Measurements from ENCODE around the gene PRPF39.

DNA sequence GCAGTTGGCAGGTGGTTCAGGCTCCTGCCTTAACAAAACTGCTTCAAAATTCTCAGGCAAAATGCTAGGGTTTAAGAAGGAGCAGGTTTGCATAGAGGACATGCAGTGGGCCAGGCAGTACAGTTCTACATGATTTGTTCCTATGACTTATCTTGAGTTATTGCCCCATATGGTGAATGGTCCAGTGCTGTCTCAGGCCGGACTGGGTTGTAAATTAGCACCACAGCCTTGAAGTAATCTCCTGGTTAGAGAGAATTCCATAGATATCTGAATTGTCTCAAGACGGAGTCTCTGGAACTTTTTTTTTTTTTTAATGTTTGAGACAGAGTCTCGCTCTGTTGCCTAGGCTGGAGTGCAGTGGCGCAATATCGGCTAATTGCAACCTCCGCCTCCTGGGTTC lies 11.8 kb upstream of the PRPF39 start:
- no peak for TF ChIP-seq ZSCAN20 (CRISPR knock-in tag; IDR thresholded peaks at IDR 0.05)
- no peak for TF ChIP-seq EP300 (IDR thresholded peaks at IDR 0.05)
- TF ChIP-seq, protein P1, sequence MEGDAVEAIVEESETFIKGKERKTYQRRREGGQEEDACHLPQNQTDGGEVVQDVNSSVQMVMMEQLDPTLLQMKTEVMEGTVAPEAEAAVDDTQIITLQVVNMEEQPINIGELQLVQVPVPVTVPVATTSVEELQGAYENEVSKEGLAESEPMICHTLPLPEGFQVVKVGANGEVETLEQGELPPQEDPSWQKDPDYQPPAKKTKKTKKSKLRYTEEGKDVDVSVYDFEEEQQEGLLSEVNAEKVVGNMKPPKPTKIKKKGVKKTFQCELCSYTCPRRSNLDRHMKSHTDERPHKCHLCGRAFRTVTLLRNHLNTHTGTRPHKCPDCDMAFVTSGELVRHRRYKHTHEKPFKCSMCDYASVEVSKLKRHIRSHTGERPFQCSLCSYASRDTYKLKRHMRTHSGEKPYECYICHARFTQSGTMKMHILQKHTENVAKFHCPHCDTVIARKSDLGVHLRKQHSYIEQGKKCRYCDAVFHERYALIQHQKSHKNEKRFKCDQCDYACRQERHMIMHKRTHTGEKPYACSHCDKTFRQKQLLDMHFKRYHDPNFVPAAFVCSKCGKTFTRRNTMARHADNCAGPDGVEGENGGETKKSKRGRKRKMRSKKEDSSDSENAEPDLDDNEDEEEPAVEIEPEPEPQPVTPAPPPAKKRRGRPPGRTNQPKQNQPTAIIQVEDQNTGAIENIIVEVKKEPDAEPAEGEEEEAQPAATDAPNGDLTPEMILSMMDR (IDR thresholded peaks at IDR 0.05), result no peak
- no peak for TF ChIP-seq POLR2A (IDR thresholded peaks at IDR 0.05; ENCODE audit: low read length)
- TF ChIP-seq JUNB (IDR thresholded peaks at IDR 0.05), result no peak
- no peak for TF ChIP-seq ZFP36 (IDR thresholded peaks at IDR 0.05; ENCODE audit: borderline replicate concordance, partially characterized antibody)
- no peak for TF ChIP-seq SMC3 (IDR thresholded peaks at IDR 0.05)
- TF ChIP-seq MYC (IDR thresholded peaks at IDR 0.05; ENCODE audit: borderline replicate concordance, low read length), result no peak
- no peak for TF ChIP-seq ESRRA (IDR thresholded peaks at IDR 0.05; ENCODE audit: borderline replicate concordance, low read length)
- TF ChIP-seq MAZ (IDR thresholded peaks at IDR 0.05; ENCODE audit: borderline replicate concordance, low read depth, low read length), result no peak
- TF ChIP-seq KDM1A (IDR thresholded peaks at IDR 0.05; ENCODE audit: low read depth), result no peak
- TF ChIP-seq RFX5 (IDR thresholded peaks at IDR 0.05), result no peak
- TF ChIP-seq, protein P2, sequence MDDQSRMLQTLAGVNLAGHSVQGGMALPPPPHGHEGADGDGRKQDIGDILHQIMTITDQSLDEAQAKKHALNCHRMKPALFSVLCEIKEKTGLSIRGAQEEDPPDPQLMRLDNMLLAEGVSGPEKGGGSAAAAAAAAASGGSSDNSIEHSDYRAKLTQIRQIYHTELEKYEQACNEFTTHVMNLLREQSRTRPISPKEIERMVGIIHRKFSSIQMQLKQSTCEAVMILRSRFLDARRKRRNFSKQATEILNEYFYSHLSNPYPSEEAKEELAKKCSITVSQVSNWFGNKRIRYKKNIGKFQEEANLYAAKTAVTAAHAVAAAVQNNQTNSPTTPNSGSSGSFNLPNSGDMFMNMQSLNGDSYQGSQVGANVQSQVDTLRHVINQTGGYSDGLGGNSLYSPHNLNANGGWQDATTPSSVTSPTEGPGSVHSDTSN (IDR thresholded peaks at IDR 0.05), result no peak
- no peak for TF ChIP-seq RAD21 (conservative IDR thresholded peaks at IDR 0.05 in 1 of 2, IDR thresholded peaks at IDR 0.05 in 1 of 2)
